ENCODE measurements around the gene EFNA1. TPM values are rescaled to one million over a fixed set of nuclear protein-coding genes. Genes with fewer than 3 reads are reported as not detected.

EFNA1 gene
- total RNA-seq, 1 experiment from 2014 or later = 1.0 TPM

DNA sequence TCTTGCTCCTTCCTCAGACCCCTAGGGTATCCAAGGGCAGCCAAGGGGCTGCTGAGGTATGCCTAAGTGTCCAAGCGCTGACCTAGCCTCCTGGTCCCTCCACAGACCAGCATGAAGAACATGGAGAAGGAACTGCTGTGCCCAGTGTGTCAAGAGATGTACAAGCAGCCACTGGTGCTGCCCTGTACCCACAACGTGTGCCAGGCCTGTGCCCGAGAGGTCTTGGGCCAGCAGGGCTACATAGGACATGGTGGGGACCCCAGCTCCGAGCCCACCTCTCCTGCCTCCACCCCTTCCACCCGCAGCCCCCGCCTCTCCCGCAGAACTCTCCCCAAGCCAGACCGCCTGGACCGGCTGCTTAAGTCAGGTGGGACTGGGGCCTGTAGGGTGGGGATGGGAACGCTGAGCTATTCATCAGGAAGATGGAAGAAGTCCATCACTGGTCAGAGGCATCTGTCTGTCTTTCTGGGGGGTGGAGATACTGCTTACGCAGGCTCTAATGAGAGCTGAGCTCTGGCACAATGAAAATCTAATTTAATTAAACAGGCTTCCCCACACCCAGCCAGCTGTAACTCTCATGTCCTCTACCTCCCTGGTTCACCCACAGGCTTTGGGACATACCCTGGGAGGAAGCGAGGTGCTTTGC, 47.7 kb downstream of the EFNA1 start:
- Histone ChIP-seq H3K4me3 (ENCODE audit: low read depth, low read length, poor library complexity, severe bottlenecking) (no peak overlapping the region), H3K9me3 (ENCODE audit: low read depth, low read length, poor library complexity, severe bottlenecking) (no peaks in the 10 kb centered on the region), H3K27ac (ENCODE audit: low read depth, low read length, poor library complexity, severe bottlenecking) (no peak overlapping the region), H3K27me3 (replicated peaks; ENCODE audit: insufficient read depth, low read depth, low read length, poor library complexity) (no peaks in the 10 kb centered on the region), H3K36me3 (ENCODE audit: insufficient read depth, low read length, poor library complexity, severe bottlenecking) (peaks cover 4% of the 10 kb centered on the region), H3K4me1 (ENCODE audit: insufficient read depth, low read length, poor library complexity, severe bottlenecking) (peaks cover 24% of the 10 kb centered on the region)
- TF ChIP-seq, protein P1, sequence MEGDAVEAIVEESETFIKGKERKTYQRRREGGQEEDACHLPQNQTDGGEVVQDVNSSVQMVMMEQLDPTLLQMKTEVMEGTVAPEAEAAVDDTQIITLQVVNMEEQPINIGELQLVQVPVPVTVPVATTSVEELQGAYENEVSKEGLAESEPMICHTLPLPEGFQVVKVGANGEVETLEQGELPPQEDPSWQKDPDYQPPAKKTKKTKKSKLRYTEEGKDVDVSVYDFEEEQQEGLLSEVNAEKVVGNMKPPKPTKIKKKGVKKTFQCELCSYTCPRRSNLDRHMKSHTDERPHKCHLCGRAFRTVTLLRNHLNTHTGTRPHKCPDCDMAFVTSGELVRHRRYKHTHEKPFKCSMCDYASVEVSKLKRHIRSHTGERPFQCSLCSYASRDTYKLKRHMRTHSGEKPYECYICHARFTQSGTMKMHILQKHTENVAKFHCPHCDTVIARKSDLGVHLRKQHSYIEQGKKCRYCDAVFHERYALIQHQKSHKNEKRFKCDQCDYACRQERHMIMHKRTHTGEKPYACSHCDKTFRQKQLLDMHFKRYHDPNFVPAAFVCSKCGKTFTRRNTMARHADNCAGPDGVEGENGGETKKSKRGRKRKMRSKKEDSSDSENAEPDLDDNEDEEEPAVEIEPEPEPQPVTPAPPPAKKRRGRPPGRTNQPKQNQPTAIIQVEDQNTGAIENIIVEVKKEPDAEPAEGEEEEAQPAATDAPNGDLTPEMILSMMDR (conservative IDR thresholded peaks at IDR 0.05; ENCODE audit: low read depth, low read length) = no peak
- no peak for TF ChIP-seq EZH2 (IDR thresholded peaks at IDR 0.05; ENCODE audit: borderline replicate concordance, low read depth, low read length, poor library complexity, severe bottlenecking)
- POLR2A ChIA-PET (ENCODE audit: low non-redundant PET) = no interaction called here
- CTCF ChIA-PET = interaction anchor here (1.0 to 3.9 kb wide), 4 partner anchors 8 to 84 kb away, joined by 3 to 39 read pairs (median 4); no protein-coding TSS in a partner anchor
- no TSS peak for BruUV-seq (replicated peaks)
- intact Hi-C loops (cut with micrococcal nuclease; ENCODE audit: unreplicated experiment) = loop anchor here (10.0 kb wide), 2 partner anchors 149 to 419 kb away; partner anchors contain the start of gene RUSC1
- no peak for DNase-seq (ENCODE audit: low spot score)

DNA sequence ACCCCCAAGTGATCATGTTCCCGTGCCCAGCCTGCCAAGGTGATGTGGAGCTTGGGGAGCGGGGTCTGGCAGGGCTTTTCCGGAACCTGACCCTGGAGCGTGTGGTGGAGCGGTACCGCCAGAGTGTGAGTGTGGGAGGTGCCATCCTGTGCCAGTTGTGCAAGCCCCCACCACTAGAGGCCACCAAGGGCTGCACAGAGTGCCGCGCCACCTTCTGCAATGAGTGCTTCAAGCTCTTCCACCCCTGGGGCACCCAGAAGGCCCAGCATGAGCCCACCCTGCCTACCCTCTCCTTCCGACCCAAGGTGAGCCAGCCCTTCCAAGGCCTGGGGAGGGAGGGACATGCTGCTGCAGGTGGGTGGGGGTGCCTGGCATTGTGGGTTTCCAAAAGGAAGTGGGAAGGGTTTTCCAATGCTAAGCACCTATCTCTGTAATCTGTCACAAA, 48.3 kb downstream of the EFNA1 start:
- H3K9me3 ChIP-seq (ENCODE audit: low read depth, low read length, poor library complexity, severe bottlenecking) = no peaks in the 10 kb centered on the region
- peaks cover 24% of the 10 kb centered on the region for H3K4me1 ChIP-seq (ENCODE audit: insufficient read depth, low read length, poor library complexity, severe bottlenecking)
- H3K27me3 ChIP-seq (replicated peaks; ENCODE audit: insufficient read depth, low read depth, low read length, poor library complexity) = no peaks in the 10 kb centered on the region
- no peak for TF ChIP-seq EZH2 (IDR thresholded peaks at IDR 0.05; ENCODE audit: borderline replicate concordance, low read depth, low read length, poor library complexity, severe bottlenecking)
- POLR2A ChIA-PET (ENCODE audit: low non-redundant PET) = no interaction called here
- H3K36me3 ChIP-seq (ENCODE audit: insufficient read depth, low read length, poor library complexity, severe bottlenecking) = peaks cover 4% of the 10 kb centered on the region
- DNase-seq (ENCODE audit: low spot score) = peak; percentile 48
- BruUV-seq (replicated peaks) = no TSS peak
- no peak overlapping the region for H3K4me3 ChIP-seq (ENCODE audit: low read depth, low read length, poor library complexity, severe bottlenecking)
- CTCF ChIA-PET = interaction anchor here (1.0 to 3.9 kb wide), 4 partner anchors 8 to 85 kb away, joined by 3 to 39 read pairs (median 4); no protein-coding TSS in a partner anchor
- H3K27ac ChIP-seq (ENCODE audit: low read depth, low read length, poor library complexity, severe bottlenecking) = no peak overlapping the region
- intact Hi-C loops (cut with micrococcal nuclease; ENCODE audit: unreplicated experiment) = loop anchor here (10.0 kb wide), 2 partner anchors 149 to 419 kb away; partner anchors contain the start of gene RUSC1

DNA sequence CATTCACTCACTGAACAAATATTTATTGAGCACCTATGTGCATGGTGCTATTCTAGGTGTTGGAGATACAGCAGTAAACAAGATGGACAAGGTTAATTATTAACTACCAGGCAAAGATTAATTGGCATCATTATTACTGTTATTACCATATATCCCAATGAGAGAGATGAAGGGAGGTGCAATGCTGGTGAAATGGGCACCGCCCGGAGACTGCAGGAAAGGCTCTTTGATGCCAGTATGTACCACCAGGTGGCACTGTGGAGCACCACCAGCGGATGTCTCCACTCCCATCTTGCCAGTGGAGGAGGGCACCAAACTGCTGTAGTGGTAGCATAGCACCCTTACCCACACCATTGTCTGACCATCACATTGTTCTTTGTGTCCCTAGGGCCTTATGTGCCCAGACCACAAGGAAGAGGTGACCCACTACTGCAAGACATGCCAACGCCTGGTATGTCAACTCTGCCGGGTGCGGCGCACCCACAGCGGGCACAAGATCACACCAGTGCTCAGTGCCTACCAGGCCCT, 48.9 kb downstream of the EFNA1 start:
- no peaks in the 10 kb centered on the region for H3K9me3 ChIP-seq (ENCODE audit: low read depth, low read length, poor library complexity, severe bottlenecking)
- ChIA-PET POLR2A (ENCODE audit: low non-redundant PET) (no interaction called here), CTCF (interaction anchor here (0.9 to 3.9 kb wide), 4 partner anchors 17 to 85 kb away, joined by 4 to 39 read pairs (median 6); no protein-coding TSS in a partner anchor)
- H3K27ac ChIP-seq (ENCODE audit: low read depth, low read length, poor library complexity, severe bottlenecking) = no peak overlapping the region
- no peak overlapping the region for H3K4me3 ChIP-seq (ENCODE audit: low read depth, low read length, poor library complexity, severe bottlenecking)
- TF ChIP-seq EZH2 (IDR thresholded peaks at IDR 0.05; ENCODE audit: borderline replicate concordance, low read depth, low read length, poor library complexity, severe bottlenecking) = no peak
- TF ChIP-seq, protein P1 (conservative IDR thresholded peaks at IDR 0.05; ENCODE audit: low read depth, low read length) = peak; percentile 95
- BruUV-seq (replicated peaks) = no TSS peak
- H3K4me1 ChIP-seq (ENCODE audit: insufficient read depth, low read length, poor library complexity, severe bottlenecking) = peaks cover 24% of the 10 kb centered on the region
- intact Hi-C loops (cut with micrococcal nuclease; ENCODE audit: unreplicated experiment) = loop anchor here (10.0 kb wide), 2 partner anchors 148 to 418 kb away; partner anchors contain the start of gene RUSC1
- H3K27me3 ChIP-seq (replicated peaks; ENCODE audit: insufficient read depth, low read depth, low read length, poor library complexity) = no peaks in the 10 kb centered on the region
- H3K36me3 ChIP-seq (ENCODE audit: insufficient read depth, low read length, poor library complexity, severe bottlenecking) = peaks cover 4% of the 10 kb centered on the region
- peak; percentile 84 for DNase-seq (ENCODE audit: low spot score)
